Mucosa of rectum (tissue), 2 donors: Measurements from ENCODE around the gene ZCRB1.

Experiments used
- H3K27ac ChIP-seq, 2 donors: one replicate each; pipeline ENCODE4 v1.7.0; 2013; ENCODE audit warnings: inconsistent platforms in 2 of 2, low read depth in 2 of 2, low read length in 2 of 2
- H3K27me3 ChIP-seq, 2 donors: one replicate each; pipeline ENCODE4 v1.7.0; 2013; ENCODE audit warnings: low read length in 2 of 2; ENCODE audit not compliant: control insufficient read depth in 2 of 2, insufficient read depth in 2 of 2
- H3K36me3 ChIP-seq, 2 donors: one replicate each; pipeline ENCODE4 v1.7.0; 2013; ENCODE audit warnings: low read length in 2 of 2; ENCODE audit not compliant: control insufficient read depth in 2 of 2, insufficient read depth in 2 of 2
- H3K4me1 ChIP-seq, 2 donors: one replicate each; pipeline ENCODE4 v1.7.0; 2013; ENCODE audit warnings: low read length in 2 of 2, mild to moderate bottlenecking in 1 of 2; ENCODE audit not compliant: control insufficient read depth in 2 of 2, insufficient read depth in 2 of 2
- H3K4me3 ChIP-seq, 2 donors: one replicate each; pipeline ENCODE4 v1.7.0; 2013; ENCODE audit warnings: low read length in 2 of 2
- H3K9ac ChIP-seq, 2 donors: one replicate each; pipeline ENCODE4 v1.7.0; 2013; ENCODE audit warnings: low read length in 2 of 2, low read depth in 1 of 2, mild to moderate bottlenecking in 1 of 2
- H3K9me3 ChIP-seq, 2 donors: one replicate each; pipeline ENCODE4 v1.7.0; 2013; ENCODE audit warnings: low read length in 2 of 2; ENCODE audit not compliant: control insufficient read depth in 2 of 2
- donor health status: healthy.
- donor health status: Normal muscosa, but diverticular disease.

The ZCRB1 gene

DNA sequence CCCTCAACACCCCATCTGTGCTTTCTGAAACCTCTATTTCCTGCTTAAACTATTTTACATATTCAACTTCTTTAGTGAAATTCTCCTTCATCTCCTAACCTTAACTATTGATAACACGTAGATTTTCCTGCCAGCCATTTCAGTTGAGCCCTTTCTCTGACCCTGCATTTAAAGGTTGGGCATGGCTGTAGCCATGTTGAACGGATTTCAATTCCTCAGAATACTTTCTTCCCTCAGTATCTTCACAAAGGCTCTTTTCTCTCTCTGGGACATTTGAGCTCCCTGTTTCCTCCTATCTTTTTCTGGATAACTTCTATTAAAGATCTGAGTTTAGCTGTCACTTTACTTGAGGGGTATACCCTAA, 1.3 kb upstream of the ZCRB1 start:
- no peak overlapping the region for H3K27ac ChIP-seq
- no peaks in the 10 kb centered on the region for H3K27me3 ChIP-seq
- H3K9me3 ChIP-seq: no peaks in the 10 kb centered on the region
- H3K36me3 ChIP-seq: peaks cover 0 to 3% of the 10 kb centered on the region in 2 donors
- peak overlapping the region; percentile 89 to 100 for H3K4me3 ChIP-seq
- peak overlapping the region; percentile 78 to 89 for H3K9ac ChIP-seq
- H3K4me1 ChIP-seq: peaks cover 12 to 17% of the 10 kb centered on the region in 2 donors

DNA sequence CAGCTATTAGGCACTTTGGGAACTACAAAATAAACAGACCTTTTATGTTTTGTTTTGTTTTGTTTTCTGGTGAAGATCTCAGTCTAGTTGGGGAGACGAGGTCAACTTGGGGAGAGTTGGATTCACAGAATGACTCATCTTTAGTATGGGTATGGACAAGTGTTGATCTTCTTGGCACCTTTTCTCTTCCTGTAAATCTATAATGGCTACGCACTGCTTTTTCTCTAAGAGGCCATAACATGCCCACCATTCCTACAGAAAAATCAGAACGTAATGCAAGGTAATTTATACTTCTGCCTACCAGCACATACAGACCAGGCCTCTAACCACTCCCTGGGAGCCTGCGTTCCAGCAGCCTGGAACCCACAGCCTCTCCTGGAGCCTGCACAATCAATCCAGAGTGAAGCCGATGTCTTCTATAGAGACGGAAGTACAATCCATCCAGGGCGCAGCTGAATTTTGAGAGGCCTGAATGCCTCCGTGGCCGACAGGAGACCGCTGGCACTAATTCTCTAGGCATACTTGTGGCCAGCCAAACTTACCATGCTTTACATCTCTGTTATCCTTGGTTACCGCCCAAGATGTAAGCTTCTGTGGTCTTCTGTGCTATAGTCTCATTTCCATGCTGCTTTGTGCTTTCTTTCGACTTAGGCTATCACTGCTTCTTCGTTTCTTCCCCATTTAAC, 790 bp upstream of the ZCRB1 start:
- Histone ChIP-seq H3K9me3 (no peaks in the 10 kb centered on the region), H3K4me3 (peak overlapping the region; percentile 89 to 100), H3K27me3 (no peaks in the 10 kb centered on the region), H3K4me1 (peaks cover 12 to 17% of the 10 kb centered on the region in 2 donors), H3K9ac (peak overlapping the region; percentile 78 to 89), H3K27ac (peak overlapping the region; percentile 68 to 78), H3K36me3 (peaks cover 0 to 3% of the 10 kb centered on the region in 2 donors)

DNA sequence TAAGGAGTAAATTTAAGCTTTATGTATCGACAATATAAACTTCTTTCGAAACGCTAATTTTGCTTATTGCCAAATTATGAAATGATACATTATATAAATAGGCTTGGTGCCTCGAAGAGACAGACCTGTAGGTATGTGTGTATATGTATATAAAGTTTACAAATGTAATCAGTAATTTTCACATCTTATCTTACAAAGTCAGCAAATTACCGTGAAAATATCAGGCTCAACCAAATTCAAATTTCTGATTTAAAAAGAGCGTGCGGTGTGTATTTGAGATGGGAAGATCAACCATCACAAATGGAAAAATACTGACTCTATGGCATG, 605 bp downstream of the ZCRB1 start:
- Histone ChIP-seq H3K27ac (peak overlapping the region; percentile 68 to 78), H3K27me3 (no peaks in the 10 kb centered on the region), H3K4me1 (peaks cover 12 to 17% of the 10 kb centered on the region in 2 donors), H3K9ac (peak overlapping the region; percentile 78 to 89), H3K9me3 (no peaks in the 10 kb centered on the region), H3K36me3 (peaks cover 0 to 3% of the 10 kb centered on the region in 2 donors), H3K4me3 (peak overlapping the region; percentile 89 to 100)

DNA sequence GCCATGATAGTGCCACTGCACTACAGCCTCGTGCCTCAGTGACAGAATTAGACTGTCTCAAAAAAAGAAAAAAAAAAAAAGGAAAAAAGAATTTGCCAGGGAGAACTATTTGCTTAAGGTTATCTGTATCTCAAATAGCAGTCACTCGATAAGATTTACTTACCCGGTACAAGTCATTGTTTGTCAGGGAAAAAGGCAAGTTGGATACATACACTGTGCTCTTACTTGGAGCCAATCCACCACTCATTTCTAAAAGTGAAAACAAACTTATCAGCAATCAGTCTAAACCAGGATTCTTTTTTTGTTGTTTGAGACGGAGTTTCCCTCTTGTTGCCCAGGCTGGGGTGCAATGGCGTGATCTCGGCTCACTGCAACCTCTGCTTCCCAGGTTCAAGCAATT, 2.0 kb downstream of the ZCRB1 start:
- H3K27ac ChIP-seq: no peak overlapping the region

DNA sequence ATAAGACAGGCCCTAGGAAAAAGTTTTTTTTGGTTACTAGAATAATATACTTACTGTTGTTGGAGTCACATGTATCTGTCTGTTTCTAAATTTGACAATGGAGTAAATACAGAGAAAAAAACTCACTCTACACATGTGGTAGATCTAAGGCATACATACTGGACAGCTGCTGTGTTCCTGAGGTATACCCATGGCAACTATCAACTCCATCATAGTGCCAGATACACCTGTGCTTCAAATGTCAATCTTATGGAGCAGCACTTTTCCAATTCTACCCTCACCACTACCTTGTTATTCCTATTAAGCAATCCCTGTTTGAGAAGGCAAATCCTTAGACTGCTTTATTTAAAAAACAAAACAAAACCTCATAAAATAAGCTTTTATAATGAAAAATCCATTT, 3.3 kb downstream of the ZCRB1 start:
- H3K4me3 ChIP-seq: no peak overlapping the region
- peaks cover 11 to 16% of the 10 kb centered on the region in 2 donors for H3K4me1 ChIP-seq
- H3K9me3 ChIP-seq: no peaks in the 10 kb centered on the region
- H3K27me3 ChIP-seq: no peaks in the 10 kb centered on the region
- H3K27ac ChIP-seq: no peak overlapping the region
- peaks cover 0 to 6% of the 10 kb centered on the region in 2 donors for H3K36me3 ChIP-seq
- H3K9ac ChIP-seq: no peak overlapping the region

More for the DNA sequence above, 2.0 kb downstream of the ZCRB1 start:
- peaks cover 0 to 3% of the 10 kb centered on the region in 2 donors for H3K36me3 ChIP-seq
- H3K9me3 ChIP-seq: no peaks in the 10 kb centered on the region
- peaks cover 12 to 17% of the 10 kb centered on the region in 2 donors for H3K4me1 ChIP-seq
- H3K4me3 ChIP-seq: no peak overlapping the region
- no peak overlapping the region for H3K9ac ChIP-seq
- no peaks in the 10 kb centered on the region for H3K27me3 ChIP-seq

DNA sequence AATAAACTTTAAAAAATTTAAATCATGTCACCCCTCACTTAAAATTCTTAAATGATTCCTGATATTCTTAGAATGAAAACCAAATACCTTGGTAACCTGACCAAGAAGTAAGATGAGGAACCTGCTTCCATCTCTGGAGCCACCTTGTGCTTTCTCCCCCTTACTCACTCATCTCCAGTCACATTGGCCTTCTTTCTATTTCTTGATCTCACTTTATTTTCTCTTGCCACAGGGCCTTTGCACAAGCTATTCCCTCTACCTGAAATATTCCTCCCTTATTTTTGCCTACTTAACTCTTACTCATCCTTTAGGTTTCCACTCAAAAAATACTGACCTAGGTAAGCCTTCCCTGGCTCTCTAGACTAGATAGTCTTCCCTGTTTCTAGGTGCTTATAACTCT, 5.1 kb downstream of the ZCRB1 start:
- H3K4me3 ChIP-seq: no peak overlapping the region
- peaks cover 3 to 5% of the 10 kb centered on the region in 2 donors for H3K4me1 ChIP-seq
- no peak overlapping the region for H3K9ac ChIP-seq
- H3K27ac ChIP-seq: no peak overlapping the region
- H3K36me3 ChIP-seq: peaks cover 0 to 14% of the 10 kb centered on the region in 2 donors
- H3K9me3 ChIP-seq: no peaks in the 10 kb centered on the region
- no peaks in the 10 kb centered on the region for H3K27me3 ChIP-seq

DNA sequence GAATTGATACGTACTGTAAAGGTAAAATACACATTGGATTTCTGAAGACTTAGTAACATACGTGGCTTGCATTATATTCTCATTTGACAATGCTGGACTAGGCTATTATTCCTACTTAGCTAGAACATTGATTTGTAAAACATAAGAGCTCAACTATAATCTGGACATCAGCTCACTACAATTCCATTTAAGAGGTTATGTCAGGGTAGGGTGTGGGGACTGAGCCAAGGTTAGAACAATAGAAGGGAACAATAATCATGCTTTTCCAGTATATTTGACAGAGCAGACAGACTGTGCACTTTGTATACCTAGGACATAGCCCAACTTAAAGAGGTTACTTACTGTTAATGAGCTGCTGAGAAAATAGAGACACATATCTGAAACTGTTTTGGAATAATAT, 10.8 kb downstream of the ZCRB1 start:
- Histone ChIP-seq H3K9ac (no peak overlapping the region), H3K36me3 (peaks cover 10 to 23% of the 10 kb centered on the region in 2 donors), H3K4me3 (no peak overlapping the region), H3K27me3 (no peaks in the 10 kb centered on the region), H3K9me3 (no peaks in the 10 kb centered on the region), H3K27ac (no peak overlapping the region), H3K4me1 (no peaks in the 10 kb centered on the region)

DNA sequence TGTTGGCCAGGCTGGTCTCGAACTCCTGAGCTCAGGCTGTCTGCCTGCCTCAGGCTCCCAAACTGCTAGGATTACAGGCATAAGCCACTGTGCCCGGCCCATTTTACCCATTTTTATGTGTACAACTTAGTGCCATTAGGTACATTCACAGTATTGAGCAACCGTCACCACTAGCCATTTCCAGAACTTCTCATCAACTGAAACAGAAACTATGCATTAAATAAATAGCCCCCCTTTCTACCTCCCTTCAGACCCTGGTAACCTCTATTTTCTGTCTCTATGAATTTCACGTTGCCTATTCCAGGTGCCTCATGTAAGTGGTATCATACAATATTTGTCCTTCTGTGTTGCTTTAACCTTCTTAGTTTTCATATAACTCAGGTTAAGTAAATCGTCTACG, 15.9 kb downstream of the ZCRB1 start:
- Histone ChIP-seq H3K27me3 (no peaks in the 10 kb centered on the region), H3K9me3 (no peaks in the 10 kb centered on the region), H3K4me3 (no peak overlapping the region), H3K27ac (no peak overlapping the region), H3K4me1 (no peaks in the 10 kb centered on the region), H3K9ac (no peak overlapping the region), H3K36me3 (peaks cover 10% of the 10 kb centered on the region in 2 donors)

DNA sequence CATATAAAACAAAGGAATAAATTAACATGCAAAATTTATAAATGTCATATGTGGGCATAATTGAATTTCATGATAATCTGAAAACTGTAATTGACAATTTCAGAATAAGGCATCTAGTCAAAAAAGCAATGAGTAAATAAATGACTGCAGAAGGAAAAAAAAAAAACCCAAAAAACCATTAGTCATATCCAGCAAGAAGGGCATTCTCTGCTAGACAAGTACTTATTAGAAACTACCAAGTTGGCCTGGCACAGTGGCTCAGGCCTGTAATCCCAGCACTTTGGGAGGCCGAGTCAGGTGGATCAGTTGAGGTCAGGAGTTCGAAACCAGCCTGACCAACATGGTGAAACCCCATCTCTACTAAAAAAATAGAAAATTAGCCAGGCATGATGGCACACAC, 17.5 kb downstream of the ZCRB1 start:
- no peak overlapping the region for H3K4me3 ChIP-seq
- H3K9ac ChIP-seq: no peak overlapping the region
- peaks cover 5% of the 10 kb centered on the region in 2 donors for H3K36me3 ChIP-seq
- H3K27me3 ChIP-seq: no peaks in the 10 kb centered on the region
- H3K4me1 ChIP-seq: no peaks in the 10 kb centered on the region
- H3K27ac ChIP-seq: no peak overlapping the region
- no peaks in the 10 kb centered on the region for H3K9me3 ChIP-seq

DNA sequence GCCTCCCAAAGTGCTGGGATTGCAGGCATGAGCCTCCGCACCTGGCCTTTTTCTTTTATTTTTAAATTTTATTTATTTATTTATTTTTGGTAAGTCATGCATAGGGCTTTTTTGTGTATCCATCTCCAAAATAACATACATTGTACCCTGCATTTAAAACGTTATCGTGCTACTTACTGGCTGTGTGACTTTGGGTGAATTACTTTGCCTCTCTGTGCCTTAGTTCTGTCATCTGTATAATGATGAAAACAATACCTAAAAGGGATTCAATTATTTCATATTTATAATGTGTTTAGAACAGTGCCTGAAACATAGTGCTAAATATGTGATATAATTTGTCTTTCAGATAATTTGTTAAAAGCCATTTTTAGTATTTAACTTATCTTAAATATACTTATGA, 19.6 kb downstream of the ZCRB1 start:
- Histone ChIP-seq H3K27ac (no peak overlapping the region), H3K4me3 (no peak overlapping the region), H3K4me1 (no peaks in the 10 kb centered on the region), H3K9me3 (no peaks in the 10 kb centered on the region), H3K27me3 (no peaks in the 10 kb centered on the region), H3K36me3 (no peaks in the 10 kb centered on the region), H3K9ac (no peak overlapping the region)
